GM12892 (cell line): ENCODE results near the gene ATP6V0A1.

Experiments
- DNase-seq: peaks from one replicate; pipeline ENCODE4 v3.0.0; 2011; ENCODE audit not compliant: insufficient read length
- FAIRE-seq: peaks from 2 replicates; lab custom pipeline; 2011; peaks lifted over from hg19 to GRCh38; lab: Jason Lieb, UNC
- POLR2A ChIP-seq: IDR thresholded peaks from 2 replicates; pipeline ENCODE4 v1.6.1; 2011; ENCODE audit warnings: low read depth, low read length, control low read depth
- POLR2AphosphoS5 ChIP-seq: IDR thresholded peaks from 2 replicates; pipeline ENCODE4 v1.6.1; 2011; ENCODE audit warnings: low read depth, low read length, control low read depth
- TAF1 ChIP-seq: IDR thresholded peaks from 2 replicates; pipeline ENCODE4 v1.6.1; 2011; ENCODE audit warnings: low read depth, mild to moderate bottlenecking, control low read depth, low read length, borderline replicate concordance

ATP6V0A1 gene

DNA sequence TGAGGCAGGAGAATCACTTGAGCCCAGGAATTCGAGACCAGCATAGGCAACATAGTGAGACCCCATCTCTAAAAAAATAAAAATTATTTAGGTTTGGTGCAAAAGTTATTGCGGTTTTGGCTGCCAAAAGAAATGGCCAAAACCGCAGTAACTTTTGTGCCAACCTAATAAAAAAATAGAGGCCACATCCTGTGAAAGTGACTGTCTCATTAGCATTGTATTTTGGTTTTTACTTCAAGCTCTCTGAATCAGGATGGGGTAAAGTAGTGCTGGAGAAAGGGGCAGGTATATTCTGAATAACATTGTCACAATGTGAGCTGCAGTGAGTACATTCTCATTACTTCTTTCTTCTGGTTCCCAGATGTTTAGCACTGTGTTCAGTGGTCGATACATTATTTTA lies 36.0 kb downstream of the ATP6V0A1 start:
- no peak for DNase-seq
- TF ChIP-seq POLR2AphosphoS5 (no peak), POLR2A (no peak), TAF1 (no peak)
- FAIRE-seq, result no peak

DNA sequence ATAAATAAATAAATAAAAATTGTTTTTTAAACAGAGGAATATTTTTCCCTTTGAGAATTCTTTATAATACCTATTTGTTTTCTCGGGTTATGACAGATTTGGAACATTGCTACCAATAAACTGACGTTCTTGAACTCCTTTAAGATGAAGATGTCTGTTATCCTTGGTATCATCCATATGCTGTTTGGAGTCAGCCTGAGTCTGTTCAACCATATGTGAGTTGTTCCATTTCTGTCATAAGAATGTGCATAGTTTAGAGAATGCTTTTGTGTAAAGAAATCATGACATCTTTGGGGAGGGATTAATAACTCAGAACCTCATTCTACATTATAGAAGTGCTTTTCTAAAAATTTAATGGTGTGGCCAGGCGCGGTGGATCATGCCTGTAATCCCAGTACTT lies 40.1 kb downstream of the ATP6V0A1 start:
- no peak for TF ChIP-seq POLR2A
- no peak for TF ChIP-seq TAF1
- TF ChIP-seq POLR2AphosphoS5, result no peak
- no peak for FAIRE-seq
- DNase-seq, result no peak

DNA sequence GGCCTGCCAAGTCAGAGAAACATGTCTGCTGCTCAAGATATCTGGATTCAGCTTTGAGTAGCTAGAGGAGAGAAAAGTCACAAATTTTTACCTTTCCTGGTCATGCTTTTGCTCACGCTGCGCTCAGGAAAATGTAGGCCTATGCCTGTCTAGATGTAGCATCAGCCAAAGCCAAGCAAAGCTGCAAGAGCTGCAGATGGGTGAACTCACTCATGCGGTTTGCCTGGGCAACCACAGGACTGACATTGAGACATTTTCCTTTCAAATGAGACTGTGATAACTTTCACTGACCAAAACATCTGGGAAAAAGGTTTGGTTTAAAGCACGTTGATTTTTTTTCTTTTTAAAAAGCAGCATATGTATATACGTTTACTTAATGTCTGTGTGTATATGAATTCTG lies 43.4 kb downstream of the ATP6V0A1 start:
- TF ChIP-seq POLR2A (no peak), TAF1 (no peak), POLR2AphosphoS5 (no peak)
- no peak for FAIRE-seq
- DNase-seq, result no peak

GRCh38 chr17:42502926-42503325 lies 44.2 kb downstream of the ATP6V0A1 start:
- no peak for DNase-seq
- TF ChIP-seq TAF1, result no peak
- no peak for TF ChIP-seq POLR2A
- TF ChIP-seq POLR2AphosphoS5, result no peak
- FAIRE-seq, result no peak

DNA sequence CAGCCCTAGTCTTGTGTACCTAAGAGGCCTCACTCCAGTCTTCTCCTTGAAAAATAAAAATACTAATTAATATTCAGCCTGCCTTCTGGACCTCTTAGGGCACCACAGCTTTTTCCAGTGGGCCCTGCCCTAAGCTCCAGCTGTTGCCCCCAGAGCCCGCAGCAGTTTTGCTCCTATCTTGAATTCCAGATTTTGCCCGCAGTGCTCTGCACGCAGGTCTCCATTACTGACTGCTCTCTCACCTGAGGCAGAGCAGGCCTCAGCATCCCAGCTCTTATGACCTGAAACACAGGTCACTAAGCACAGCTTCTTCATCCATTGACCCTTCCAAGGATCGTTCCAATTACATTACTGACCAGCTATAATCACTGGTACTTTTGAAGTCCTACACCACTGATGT lies 49.0 kb downstream of the ATP6V0A1 start:
- FAIRE-seq (no peak), DNase-seq (no peak)
- TF ChIP-seq POLR2AphosphoS5, result no peak
- no peak for TF ChIP-seq TAF1
- TF ChIP-seq POLR2A, result no peak

DNA sequence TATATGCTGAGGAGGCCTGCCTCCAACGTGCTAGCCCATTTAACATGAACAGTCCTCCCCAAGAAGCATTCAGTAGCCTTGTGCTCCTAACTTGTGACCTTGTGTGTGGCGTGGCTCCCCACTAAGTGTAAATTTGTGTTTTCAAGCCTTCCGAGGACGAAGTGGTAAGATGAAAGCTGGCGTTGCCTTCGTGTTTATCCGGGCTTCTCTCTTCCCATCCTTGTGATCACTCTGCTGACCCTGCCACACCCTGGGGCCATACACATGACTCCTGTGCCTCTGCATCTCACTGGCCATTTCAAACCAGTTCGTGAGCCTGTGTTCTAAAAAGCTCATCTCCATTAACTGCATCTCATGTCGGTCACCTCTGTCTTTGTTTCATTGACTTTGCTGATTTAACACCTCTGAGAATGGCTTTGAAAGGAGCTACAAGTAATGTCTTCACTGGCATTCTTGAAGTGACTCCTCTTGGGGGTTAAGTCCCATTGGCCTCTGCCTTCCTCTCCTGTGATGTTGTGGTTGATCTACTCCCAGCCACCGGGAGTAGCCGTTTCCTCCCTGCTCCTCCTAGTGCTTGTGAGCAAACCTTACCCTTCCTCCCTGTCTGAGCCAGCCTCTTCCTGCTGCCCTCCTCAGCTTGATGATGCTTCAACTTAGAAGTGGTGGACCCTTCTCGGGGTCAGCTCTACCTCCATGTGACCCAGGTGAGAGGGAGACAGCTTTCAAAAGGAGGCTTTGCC lies 49.9 kb downstream of the ATP6V0A1 start:
- no peak for DNase-seq
- FAIRE-seq, result no peak
- no peak for TF ChIP-seq TAF1
- TF ChIP-seq POLR2A, result no peak
- no peak for TF ChIP-seq POLR2AphosphoS5

GRCh38 chr17:42509409-42509808 lies 50.7 kb downstream of the ATP6V0A1 start:
- DNase-seq, result no peak
- no peak for FAIRE-seq
- no peak for TF ChIP-seq TAF1
- TF ChIP-seq POLR2A, result no peak
- no peak for TF ChIP-seq POLR2AphosphoS5

- DNase-seq (no peak), FAIRE-seq (no peak)
- no peak for TF ChIP-seq TAF1
- no peak for TF ChIP-seq POLR2A
- TF ChIP-seq POLR2AphosphoS5, result no peak
Measured at GRCh38 chr17:42509841-42510240, 51.2 kb downstream of the ATP6V0A1 start.

- FAIRE-seq (no peak), DNase-seq (no peak)
- no peak for TF ChIP-seq POLR2AphosphoS5
- TF ChIP-seq TAF1, result no peak
- no peak for TF ChIP-seq POLR2A
Measured at GRCh38 chr17:42512246-42512645, 53.6 kb downstream of the ATP6V0A1 start.

- peak; percentile 64 for DNase-seq
- FAIRE-seq, result peak; percentile 71
- no peak for TF ChIP-seq POLR2A
- no peak for TF ChIP-seq POLR2AphosphoS5
- TF ChIP-seq TAF1, result no peak
Measured at GRCh38 chr17:42512733-42513251, 54.1 kb downstream of the ATP6V0A1 start.

GRCh38 chr17:42513686-42514085 lies 55.0 kb downstream of the ATP6V0A1 start:
- TF ChIP-seq POLR2A (no peak), POLR2AphosphoS5 (no peak)
- DNase-seq, result no peak
- no peak for FAIRE-seq

DNA sequence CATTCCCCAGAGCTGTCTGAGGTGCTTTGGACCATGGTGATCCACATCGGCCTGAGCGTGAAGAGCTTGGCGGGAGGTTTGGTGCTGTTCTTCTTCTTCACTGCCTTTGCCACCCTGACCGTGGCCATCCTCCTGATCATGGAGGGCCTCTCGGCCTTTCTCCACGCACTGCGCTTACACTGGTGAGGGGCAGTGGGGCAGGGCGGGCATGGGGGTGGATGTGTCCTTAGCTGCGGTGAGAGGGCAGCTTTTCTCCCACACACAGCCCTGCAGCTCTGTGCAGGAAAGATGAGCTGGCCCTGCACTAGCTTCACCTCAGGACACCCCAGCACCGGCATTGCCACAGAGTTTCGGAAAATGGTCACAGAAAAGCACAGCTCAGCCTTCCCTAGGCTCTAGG lies 55.6 kb downstream of the ATP6V0A1 start:
- TF ChIP-seq POLR2A, result no peak
- TF ChIP-seq POLR2AphosphoS5, result no peak
- no peak for FAIRE-seq
- no peak for DNase-seq

- DNase-seq (no peak), FAIRE-seq (no peak)
- no peak for TF ChIP-seq TAF1
- no peak for TF ChIP-seq POLR2A
- TF ChIP-seq POLR2AphosphoS5, result no peak
Measured at GRCh38 chr17:42514867-42515266, 56.2 kb downstream of the ATP6V0A1 start.
